B cell (primary cell): ENCODE data around the gene IMMP2L.

ENCODE experiments used
- CTCF ChIP-seq: fragments of 200-600 bp; IDR thresholded peaks from one replicate; pipeline ENCODE4 v1.8.0; 2022; ENCODE audit warnings: antibody characterized with exemption, mild to moderate bottlenecking
- EZH2 ChIP-seq: IDR thresholded peaks from 2 replicates; pipeline ENCODE4 v1.6.1; 2012; ENCODE audit warnings: borderline replicate concordance, low read depth, mild to moderate bottlenecking, moderate library complexity, low read length; ENCODE audit not compliant: insufficient read depth, poor library complexity, severe bottlenecking

GRCh38 chr7:111290419-111290818 lies 271.9 kb downstream of the IMMP2L start:
- TF ChIP-seq CTCF = no peak
- TF ChIP-seq EZH2 = no peak
